ENCODE data around the gene ACOXL.

GRCh38 chr2:110903548-110903947 lies 171.2 kb downstream of the ACOXL start:
- no peak for TF ChIP-seq GLI2 (tag by site-specific recombination; IDR thresholded peaks at IDR 0.05; ENCODE audit: borderline replicate concordance, low read depth)
- TF ChIP-seq OSR2 (tag by site-specific recombination; IDR thresholded peaks at IDR 0.05), result no peak
- no peak for TF ChIP-seq SP7 (tag by site-specific recombination; IDR thresholded peaks at IDR 0.05)
- no peak for TF ChIP-seq ZNF18 (tag by site-specific recombination; IDR thresholded peaks at IDR 0.05)
- TF ChIP-seq PRDM1 (tag by site-specific recombination; IDR thresholded peaks at IDR 0.05), result no peak
- TF ChIP-seq REST (tag by site-specific recombination; IDR thresholded peaks at IDR 0.05), result no peak
- TF ChIP-seq ZNF174 (tag by site-specific recombination; IDR thresholded peaks at IDR 0.05), result no peak
- no peak for TF ChIP-seq CTCF (tag by site-specific recombination; IDR thresholded peaks at IDR 0.05)
- TF ChIP-seq MEIS1 (CRISPR knock-in tag; IDR thresholded peaks at IDR 0.05; ENCODE audit: borderline replicate concordance), result no peak
- no peak for TF ChIP-seq ZBTB26 (tag by site-specific recombination; optimal IDR thresholded peaks at IDR 0.05)
- TF ChIP-seq YY1 (tag by site-specific recombination; IDR thresholded peaks at IDR 0.05), result no peak

Data from HEK293 (cell line).